Activated T-helper 1 cell treated with Interleukin-2 at 50 U/mL for 16 hours (primary cell): ENCODE data around the gene OR2A1.
"Not testable (repeated sequence)": the region's sequence is repeated elsewhere in the genome, so short reads cannot be mapped to it uniquely, and the experiment has no call there.

ENCODE experiments used
- DNase-seq: peaks from one replicate; pipeline ENCODE4 v3.0.0-alpha.2; 2020; ENCODE audit warnings: low read depth

OR2A1 gene

DNA sequence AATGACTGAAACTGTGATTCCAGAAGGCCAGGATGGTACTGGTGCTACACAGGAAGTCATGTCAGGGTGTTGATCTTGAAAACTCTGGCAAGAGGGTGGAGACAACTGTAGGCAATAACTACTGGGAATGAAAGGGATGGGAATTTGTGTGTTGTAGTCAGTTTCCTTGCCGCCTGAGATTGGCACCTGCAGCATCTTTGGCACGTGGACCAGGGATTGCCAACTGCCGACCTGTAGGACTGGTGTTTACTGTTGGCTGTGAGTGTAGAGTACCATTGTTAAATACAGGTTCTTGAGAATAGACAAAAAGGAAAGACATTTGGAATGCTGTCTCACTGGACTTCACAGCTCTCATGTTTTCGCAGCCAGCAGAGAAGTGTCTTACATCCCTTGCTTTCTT, 11.1 kb downstream of the OR2A1 start:
- DNase-seq = not testable (repeated sequence)

DNA sequence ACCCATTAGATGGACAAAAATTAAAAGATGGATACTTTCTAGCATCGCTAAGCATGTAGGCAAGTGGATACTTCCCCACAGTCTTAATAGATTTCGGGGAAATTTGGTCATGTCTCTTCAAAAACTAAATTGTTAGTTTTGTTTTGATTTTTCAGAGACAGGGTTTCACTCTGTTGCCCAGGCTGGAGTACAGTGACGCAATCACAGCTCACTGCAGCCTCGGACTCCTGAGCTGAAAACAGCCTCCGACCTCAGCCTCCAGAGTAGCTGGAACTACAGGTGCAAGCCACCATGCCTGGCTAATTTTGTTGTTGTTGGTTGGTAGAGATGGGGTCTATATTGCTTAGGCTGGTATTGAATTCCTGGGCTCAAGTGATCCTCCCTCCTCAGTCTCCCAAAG, 13.6 kb downstream of the OR2A1 start:
- DNase-seq = not testable (repeated sequence)

DNA sequence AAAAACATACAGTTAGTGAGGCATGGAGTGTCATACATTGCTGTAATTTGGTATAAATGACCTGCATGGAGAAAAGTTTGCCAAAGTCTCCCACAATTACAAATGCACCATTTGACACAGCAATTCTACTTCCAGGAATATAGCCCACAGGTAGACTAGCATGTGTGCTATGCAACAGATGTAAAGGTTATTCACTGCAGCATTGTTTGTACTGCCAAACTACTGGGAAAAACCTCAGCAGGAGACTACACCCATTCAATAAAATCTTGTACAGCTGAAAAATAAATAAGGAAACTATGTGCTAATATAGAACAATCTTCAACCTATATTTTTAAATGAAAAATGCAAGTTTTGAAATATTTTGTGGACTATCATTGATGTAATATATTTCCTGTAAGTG, 17.8 kb downstream of the OR2A1 start:
- not testable (repeated sequence) for DNase-seq

DNA sequence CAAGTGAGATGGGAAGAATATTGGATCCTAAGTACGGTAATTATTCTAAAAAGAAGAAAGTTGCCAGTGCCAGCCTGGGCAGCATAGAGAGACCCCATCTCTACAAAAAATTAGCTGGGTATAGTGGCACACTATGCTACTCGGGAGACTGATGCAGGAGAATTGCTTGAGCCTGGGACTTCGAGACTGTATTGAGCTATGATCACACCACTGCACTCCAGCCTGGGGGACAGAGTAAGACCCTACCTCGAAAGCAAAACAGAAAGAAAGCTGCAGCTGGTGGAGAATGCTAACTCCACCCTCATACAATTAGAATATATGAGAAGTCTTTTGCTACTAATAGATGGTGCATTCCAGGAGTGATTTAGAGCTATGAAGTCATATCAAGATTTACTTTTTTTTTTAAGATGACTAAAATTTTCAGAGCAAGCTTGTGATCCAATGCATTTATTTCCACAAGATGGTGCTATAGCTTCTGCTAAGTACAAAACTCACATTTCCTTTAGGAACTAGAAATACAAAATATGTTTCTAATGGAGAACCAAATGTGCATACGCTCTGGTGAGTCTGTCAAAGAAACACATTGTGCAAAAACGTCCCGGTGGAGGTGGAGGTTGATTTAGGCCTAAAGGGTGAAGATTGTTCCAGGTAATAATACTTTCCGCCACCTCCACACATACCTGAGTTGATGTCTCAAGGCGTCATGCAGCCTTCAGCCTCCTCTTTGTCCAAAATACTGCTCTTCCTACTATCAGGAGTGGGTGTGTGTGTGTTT, 19.2 kb downstream of the OR2A1 start:
- DNase-seq = not testable (repeated sequence)

DNA sequence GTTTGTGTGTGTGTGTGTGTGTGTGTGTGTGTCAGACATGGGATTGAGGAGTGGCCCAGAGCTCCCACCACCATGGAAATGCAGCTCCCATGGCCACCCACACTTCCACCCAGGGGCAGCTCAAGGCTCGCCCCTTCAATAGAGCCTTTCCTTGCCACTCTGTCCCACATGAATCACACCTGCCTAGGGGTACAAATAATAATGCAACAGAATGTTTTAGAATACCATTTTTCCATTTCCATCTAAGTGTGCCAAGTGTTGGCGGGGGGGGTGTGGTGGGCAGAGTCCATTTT, 19.7 kb downstream of the OR2A1 start:
- not testable (repeated sequence) for DNase-seq

DNA sequence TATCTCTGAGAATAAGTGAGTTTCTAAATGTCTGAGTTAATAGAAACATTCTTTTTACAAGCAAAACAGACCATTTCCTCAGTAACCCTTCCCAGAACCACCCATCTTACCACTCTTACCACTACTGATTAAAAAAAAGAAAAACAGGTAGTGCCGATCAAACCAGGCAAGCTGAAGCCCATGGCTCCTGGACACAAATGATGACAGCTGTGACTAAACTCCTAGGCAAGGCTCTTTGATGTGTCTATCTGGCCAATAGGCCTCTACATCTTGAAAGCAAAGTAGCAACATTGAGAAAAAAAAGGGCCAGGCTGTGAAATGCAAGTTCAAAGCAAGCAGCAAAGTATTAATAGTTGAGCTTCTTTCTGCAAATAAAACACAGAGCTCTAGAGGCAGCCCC, 36.4 kb downstream of the OR2A1 start:
- DNase-seq = not testable (repeated sequence)

DNA sequence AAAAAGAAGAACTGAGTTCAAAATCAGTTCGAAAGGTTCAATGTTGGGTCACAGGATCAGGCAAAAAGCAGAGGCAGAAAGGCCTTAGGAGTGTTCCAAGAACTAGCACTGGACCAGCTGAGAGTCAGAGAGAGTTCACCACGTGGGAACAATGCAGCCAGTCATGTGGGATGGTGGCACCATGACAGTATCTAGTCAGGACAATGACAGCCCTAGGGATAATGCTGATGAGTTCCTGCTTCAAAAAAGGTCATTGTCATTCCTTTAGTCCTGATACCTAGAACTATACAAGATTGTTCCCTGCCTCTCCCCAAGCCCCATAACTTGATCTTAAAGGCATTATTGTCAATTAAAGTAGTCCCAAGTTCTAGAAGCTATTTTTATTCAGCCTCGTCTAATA, 39.4 kb downstream of the OR2A1 start:
- DNase-seq = not testable (repeated sequence)

DNA sequence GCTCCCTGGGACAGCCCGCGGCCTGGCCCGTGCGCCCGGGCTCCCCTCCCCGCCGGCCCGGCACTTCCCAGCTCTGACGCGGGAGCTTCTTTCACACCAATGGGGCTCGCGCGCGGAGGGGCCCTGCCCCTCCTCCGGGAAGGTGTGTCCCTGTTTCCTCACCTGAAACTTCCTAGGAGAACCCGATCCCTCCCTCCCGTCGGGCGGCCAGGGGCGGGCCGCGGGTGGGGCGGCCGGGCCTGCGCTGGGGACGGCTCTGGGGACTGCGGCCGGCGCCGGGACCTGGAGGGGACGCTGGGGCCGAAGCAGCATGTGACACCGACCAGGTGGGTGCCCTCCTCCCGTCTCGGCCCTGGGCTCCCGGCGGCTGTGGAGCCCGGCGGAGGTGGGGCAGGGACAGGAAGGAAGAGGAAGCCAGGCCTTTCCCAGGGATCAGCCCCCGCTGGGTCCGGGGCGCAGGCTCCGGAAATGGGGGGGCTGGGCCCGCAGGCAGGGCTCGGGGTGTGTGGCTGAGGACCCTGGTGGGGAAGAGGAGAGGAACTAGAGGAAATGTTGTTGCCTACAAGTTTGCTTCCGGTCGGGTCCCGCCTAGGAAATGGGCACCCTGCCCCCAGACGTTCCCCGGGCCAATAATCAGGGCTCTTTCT, 43.1 kb downstream of the OR2A1 start, which contains the start of gene ARHGEF5:
TSS of gene ARHGEF5 (plus strand) at position 227 of the 647 bp plus-strand sequence. CDS start 7,268 bp downstream, outside the sequence.
- DNase-seq = not testable (repeated sequence)

DNA sequence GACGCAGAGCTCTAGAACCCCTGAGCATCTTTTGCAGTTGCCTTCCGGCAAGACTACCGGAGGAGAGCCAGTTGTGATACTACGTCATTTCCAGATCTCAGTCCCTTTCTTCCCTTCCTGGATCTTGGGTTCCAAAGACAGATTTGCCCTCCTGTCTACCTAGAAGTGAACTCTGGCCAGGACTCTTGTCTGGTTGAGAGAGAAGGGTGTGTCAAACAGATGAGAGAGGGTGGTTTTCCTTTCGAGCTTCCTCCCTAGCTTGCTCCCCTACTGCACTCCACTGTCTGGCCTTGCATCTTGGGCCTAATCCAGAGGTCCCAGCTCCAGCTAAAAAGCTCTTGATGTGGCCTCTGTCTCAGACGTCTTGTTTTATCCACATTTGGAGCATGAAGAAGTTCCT, 44.0 kb downstream of the OR2A1 start:
- DNase-seq = not testable (repeated sequence)

DNA sequence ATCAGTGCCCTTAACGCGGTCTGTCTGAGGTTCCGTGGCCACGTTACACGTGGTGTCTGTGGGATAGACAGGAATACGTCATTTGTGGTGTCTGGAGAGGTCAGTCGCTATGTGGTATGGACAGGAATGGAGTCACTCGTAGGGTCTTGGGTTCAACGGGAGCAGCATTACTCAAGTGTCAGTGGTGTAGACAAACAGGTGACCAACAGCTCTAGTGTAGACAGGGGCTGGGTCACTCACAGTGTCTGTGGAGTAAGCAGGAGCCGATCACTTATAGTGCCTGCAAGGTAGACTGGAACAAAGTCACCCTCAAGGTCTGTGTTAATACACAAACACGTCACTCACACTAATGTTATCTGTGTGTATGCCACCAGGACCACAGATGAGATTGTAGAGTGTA, 44.6 kb downstream of the OR2A1 start:
- DNase-seq = not testable (repeated sequence)

DNA sequence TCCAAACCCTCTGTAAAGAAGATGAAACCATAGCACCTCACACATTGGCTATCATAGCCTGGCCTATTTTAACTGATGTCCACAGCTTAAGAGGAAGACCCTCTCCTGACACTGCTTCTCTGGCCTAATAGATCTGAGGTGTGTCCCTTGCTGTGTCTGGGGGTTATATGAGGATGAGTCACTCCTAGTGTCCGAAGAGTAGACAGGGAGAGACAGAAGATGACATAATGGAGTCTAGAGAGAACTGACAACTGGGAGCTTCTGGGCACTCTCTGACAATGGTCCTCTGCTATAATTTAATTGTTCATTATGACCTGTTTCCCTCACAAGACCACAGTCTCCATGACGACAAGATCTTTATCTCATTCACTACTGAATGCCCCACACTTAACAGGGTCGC, 49.8 kb downstream of the OR2A1 start:
- DNase-seq = not testable (repeated sequence)

DNA sequence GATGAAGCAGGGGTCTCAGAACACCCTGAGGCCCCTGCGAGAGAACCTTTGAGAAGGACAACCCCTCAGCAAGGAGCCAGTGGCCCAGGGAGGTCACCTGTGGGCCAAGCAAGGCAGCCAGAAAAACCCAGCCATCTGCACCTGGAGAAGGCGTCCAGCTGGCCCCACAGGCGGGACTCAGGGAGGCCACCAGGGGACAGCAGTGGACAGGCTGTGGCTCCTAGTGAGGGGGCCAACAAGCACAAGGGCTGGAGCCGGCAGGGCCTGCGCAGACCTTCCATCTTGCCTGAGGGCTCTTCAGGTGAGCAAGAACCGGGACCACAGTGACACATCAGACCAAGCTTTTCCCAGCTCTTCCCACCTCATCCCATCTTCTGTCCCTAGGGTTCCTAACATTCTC, 53.3 kb downstream of the OR2A1 start:
- DNase-seq = not testable (repeated sequence)

DNA sequence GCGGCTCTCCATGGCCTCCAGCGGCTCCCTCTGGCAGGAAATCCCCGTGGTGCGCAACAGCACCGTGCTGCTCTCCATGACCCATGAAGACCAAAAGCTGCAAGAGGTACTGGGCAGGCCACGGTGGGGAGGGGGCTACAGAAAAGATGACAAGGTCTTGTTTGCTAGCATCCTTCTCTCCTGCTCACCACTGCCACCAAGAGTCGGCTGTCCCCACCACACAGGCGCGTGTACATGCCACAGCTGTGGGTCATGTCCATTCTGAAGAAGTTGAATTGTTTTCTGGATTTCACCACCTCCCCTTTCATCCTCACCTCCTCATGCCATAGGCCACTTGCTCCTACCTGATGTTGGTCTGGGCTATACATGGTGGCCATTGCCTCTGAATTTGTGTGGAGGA, 55.0 kb downstream of the OR2A1 start:
- not testable (repeated sequence) for DNase-seq

DNA sequence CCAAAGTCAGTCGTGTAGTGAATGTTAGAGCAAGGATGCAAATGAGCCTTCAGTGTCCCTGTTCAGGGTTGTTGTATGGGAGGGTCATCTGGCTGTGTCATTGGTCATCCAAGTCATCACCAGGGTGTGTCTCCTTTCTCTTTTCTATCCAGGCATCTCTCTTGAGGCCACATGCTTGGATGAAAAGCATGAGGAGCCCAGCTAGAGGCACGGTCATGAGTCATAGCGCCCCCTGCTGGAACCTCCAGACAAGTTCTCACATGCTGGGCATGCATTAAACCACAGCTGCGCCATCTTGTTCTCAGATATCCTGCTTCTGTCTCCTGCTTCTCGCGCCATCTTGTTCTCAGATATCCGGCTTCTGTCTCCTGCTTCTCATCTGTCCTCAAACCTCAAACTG, 57.0 kb downstream of the OR2A1 start:
- DNase-seq = not testable (repeated sequence)
